Suprapubic skin (tissue), 4 donors: ENCODE measurements around the gene IDI2. TPM values are rescaled to one million over a fixed set of nuclear protein-coding genes. Genes with fewer than 3 reads are reported as not detected.

Experiments used
- DNase-seq, 2 donors: peaks; one replicate each; pipeline ENCODE4 v3.0.0-alpha.2; 2019; ENCODE audit warnings: low spot score in 2 of 2
- H3K27ac ChIP-seq: fragments of 200-600 bp; sonication (generic); one replicate; pipeline ENCODE4 v1.5.1; 2019
- H3K27me3 ChIP-seq: fragments of 200-600 bp; sonication (generic); one replicate; pipeline ENCODE4 v1.5.1; 2019
- H3K36me3 ChIP-seq: fragments of 200-600 bp; sonication (generic); one replicate; pipeline ENCODE4 v1.5.1; 2019
- H3K4me1 ChIP-seq: fragments of 200-600 bp; sonication (generic); one replicate; pipeline ENCODE4 v1.5.1; 2019
- H3K4me3 ChIP-seq: fragments of 200-600 bp; sonication (generic); one replicate; pipeline ENCODE4 v1.5.1; 2019; ENCODE audit warnings: mild to moderate bottlenecking
- H3K9me3 ChIP-seq: fragments of 200-600 bp; sonication (generic); one replicate; pipeline ENCODE4 v1.5.1; 2019
- CTCF ChIP-seq, 2 donors: fragments of 200-600 bp in 1 of 2; fragments of 450-650 bp in 1 of 2; sonication (generic) in 1 of 2; IDR thresholded peaks; one replicate each; pipeline ENCODE4 v1.5.1; 2016 to 2019; ENCODE audit warnings: antibody characterized with exemption in 2 of 2, mild to moderate bottlenecking in 1 of 2, moderate library complexity in 1 of 2
- EP300 ChIP-seq: sonication (generic); formaldehyde crosslinking; IDR thresholded peaks from one replicate; pipeline ENCODE4 v1.6.1; 2017; ENCODE audit warnings: antibody characterized with exemption
- POLR2A ChIP-seq, 2 donors: fragments of 450-650 bp; IDR thresholded peaks; one replicate each; pipeline ENCODE4 v1.6.1; 2017; ENCODE audit warnings: antibody characterized with exemption in 2 of 2, mild to moderate bottlenecking in 2 of 2, moderate library complexity in 2 of 2
- POLR2AphosphoS5 ChIP-seq, 3 donors: sonication (generic); formaldehyde crosslinking; IDR thresholded peaks; one replicate each; pipeline ENCODE4 v1.6.1; 2017; ENCODE audit warnings: antibody characterized with exemption in 3 of 3
- WGBS: methylation state at CpG from one replicate; pipeline ENCODE4 v1.1.5; 2018; 5-methylcytosine and 5-hydroxymethylcytosine counted together
- total RNA-seq, 4 donors: library from RNA; depleted of rRNA; stranded (reverse); fragments of >200 nt; gene quantifications; one replicate each; pipeline ENCODE4 v1.1.0, GENCODE V29; 2016

IDI2 gene
- total RNA-seq, 4 donors from 2014 or later: not detected

GRCh38 chr10:983401-983800, 42.3 kb downstream of the IDI2 start:
- H3K4me3 ChIP-seq: no peak overlapping the region
- no peak overlapping the region for H3K27ac ChIP-seq
- peaks cover 16% of the 10 kb centered on the region for H3K4me1 ChIP-seq
- 91% methylated on average over 6 of the region's 6 CpGs for WGBS
- no peak for DNase-seq
- H3K27me3 ChIP-seq: no peaks in the 10 kb centered on the region
- peaks cover 18% of the 10 kb centered on the region for H3K9me3 ChIP-seq
- H3K36me3 ChIP-seq: no peaks in the 10 kb centered on the region
- no peak for TF ChIP-seq POLR2A (IDR thresholded peaks at IDR 0.05)

- DNase-seq: no peak
- Histone ChIP-seq H3K4me1 (no peaks in the 10 kb centered on the region), H3K9me3 (peaks cover 26% of the 10 kb centered on the region), H3K36me3 (no peaks in the 10 kb centered on the region), H3K27ac (no peak overlapping the region), H3K4me3 (no peak overlapping the region), H3K27me3 (no peaks in the 10 kb centered on the region)
- 94% methylated on average over 5 of the region's 5 CpGs for WGBS
- TF ChIP-seq POLR2AphosphoS5 (IDR thresholded peaks at IDR 0.05) (no peak), POLR2A (IDR thresholded peaks at IDR 0.05) (no peak), EP300 (no peak), CTCF (IDR thresholded peaks at IDR 0.05) (no peak)
These were observed 45.1 kb downstream of the IDI2 start for GRCh38 chr10:980468-981093.

GRCh38 chr10:978826-979421, 46.7 kb downstream of the IDI2 start:
- Histone ChIP-seq H3K9me3 (peaks cover 26% of the 10 kb centered on the region), H3K4me3 (no peak overlapping the region), H3K27ac (no peak overlapping the region), H3K4me1 (no peaks in the 10 kb centered on the region), H3K27me3 (no peaks in the 10 kb centered on the region), H3K36me3 (no peaks in the 10 kb centered on the region)
- DNase-seq: no peak
- no peak for TF ChIP-seq POLR2AphosphoS5 (IDR thresholded peaks at IDR 0.05)
- no peak for TF ChIP-seq POLR2A (IDR thresholded peaks at IDR 0.05)
- TF ChIP-seq CTCF (IDR thresholded peaks at IDR 0.05): no peak
- no peak for TF ChIP-seq EP300
- WGBS: 94% methylated on average over 2 of the region's 2 CpGs

GRCh38 chr10:976316-976715, 49.3 kb downstream of the IDI2 start:
- no peaks in the 10 kb centered on the region for H3K4me1 ChIP-seq
- 92% methylated on average over 22 of the region's 22 CpGs for WGBS
- DNase-seq: no peak
- no peaks in the 10 kb centered on the region for H3K27me3 ChIP-seq
- no peak for TF ChIP-seq CTCF (IDR thresholded peaks at IDR 0.05)
- no peak for TF ChIP-seq EP300
- no peak for TF ChIP-seq POLR2AphosphoS5 (IDR thresholded peaks at IDR 0.05)
- no peak for TF ChIP-seq POLR2A (IDR thresholded peaks at IDR 0.05)
- no peak overlapping the region for H3K27ac ChIP-seq
- H3K9me3 ChIP-seq: peaks cover 26% of the 10 kb centered on the region
- H3K36me3 ChIP-seq: no peaks in the 10 kb centered on the region
- H3K4me3 ChIP-seq: no peak overlapping the region

- WGBS: 91% methylated on average over 5 of the region's 5 CpGs
These were observed 50.9 kb downstream of the IDI2 start for GRCh38 chr10:974785-975074.

More at GRCh38 chr10:974785-975074, 50.9 kb downstream of the IDI2 start:
- H3K27ac ChIP-seq: no peak overlapping the region
- H3K27me3 ChIP-seq: no peaks in the 10 kb centered on the region
- peaks cover 18% of the 10 kb centered on the region for H3K9me3 ChIP-seq
- H3K4me3 ChIP-seq: no peak overlapping the region
- DNase-seq: no peak
- H3K36me3 ChIP-seq: no peaks in the 10 kb centered on the region
- peaks cover 5% of the 10 kb centered on the region for H3K4me1 ChIP-seq
- TF ChIP-seq POLR2AphosphoS5 (IDR thresholded peaks at IDR 0.05): no peak
- TF ChIP-seq CTCF (IDR thresholded peaks at IDR 0.05): no peak
